Fibroblast of villous mesenchyme (primary cell): Measurements from ENCODE around the gene TRAF6. TPM values are rescaled to one million over a fixed set of nuclear protein-coding genes. Genes with fewer than 3 reads are reported as not detected.
A peak's percentile ranks its signal among the peaks of the same experiment; 100 is the strongest.

Experiments used
- DNase-seq: peaks from one replicate; pipeline ENCODE4 v3.0.0-alpha.2; 2010; ENCODE audit warnings: low read depth
- H3K4me3 ChIP-seq: 2 replicates; pipeline ENCODE4 v1.5.1; 2011; ENCODE audit warnings: low read depth, mild to moderate bottlenecking, low read length
- total RNA-seq: library from RNA; depleted of rRNA; stranded (reverse); fragments of >200 nt; gene quantifications from 2 replicates; pipeline ENCODE4 v1.2.3, GENCODE V29; 2012
- TF ChIP-seq, protein P1 (sequence below): IDR thresholded peaks from 2 replicates; pipeline ENCODE4 v1.5.1; 2012; ENCODE audit warnings: low read depth, mild to moderate bottlenecking, low read length; ENCODE audit not compliant: insufficient read depth

The TRAF6 gene
- total RNA-seq, 1 donor, result 13.4 TPM

DNA sequence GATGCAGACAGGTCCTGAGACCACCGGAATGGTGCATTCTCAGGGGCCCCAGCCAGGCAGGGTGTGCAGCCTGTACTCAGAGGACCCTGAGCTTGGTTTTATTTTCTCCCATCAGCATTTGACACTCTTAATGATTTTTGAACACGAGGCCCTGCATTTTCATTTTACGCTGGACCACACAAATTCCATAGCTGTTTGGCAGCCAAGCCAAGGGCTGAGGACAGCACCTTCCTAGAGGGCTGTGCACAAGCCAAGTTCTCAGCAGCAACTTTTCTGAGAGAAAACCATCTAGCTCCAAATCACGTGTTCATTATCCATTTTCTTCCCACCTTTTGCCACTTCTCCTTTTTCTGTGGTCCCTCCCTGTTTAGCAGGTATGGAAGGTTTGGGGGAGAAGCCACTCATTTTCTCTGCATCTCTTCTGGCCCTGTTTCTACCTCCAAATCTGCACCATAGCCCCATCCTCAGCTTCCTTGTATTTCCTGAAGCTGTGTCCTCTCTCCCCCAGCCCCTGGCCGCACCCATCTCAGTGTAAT is 60.4 kb downstream of the TRAF6 start:
- no peak overlapping the region for H3K4me3 ChIP-seq
- TF ChIP-seq, protein P1, sequence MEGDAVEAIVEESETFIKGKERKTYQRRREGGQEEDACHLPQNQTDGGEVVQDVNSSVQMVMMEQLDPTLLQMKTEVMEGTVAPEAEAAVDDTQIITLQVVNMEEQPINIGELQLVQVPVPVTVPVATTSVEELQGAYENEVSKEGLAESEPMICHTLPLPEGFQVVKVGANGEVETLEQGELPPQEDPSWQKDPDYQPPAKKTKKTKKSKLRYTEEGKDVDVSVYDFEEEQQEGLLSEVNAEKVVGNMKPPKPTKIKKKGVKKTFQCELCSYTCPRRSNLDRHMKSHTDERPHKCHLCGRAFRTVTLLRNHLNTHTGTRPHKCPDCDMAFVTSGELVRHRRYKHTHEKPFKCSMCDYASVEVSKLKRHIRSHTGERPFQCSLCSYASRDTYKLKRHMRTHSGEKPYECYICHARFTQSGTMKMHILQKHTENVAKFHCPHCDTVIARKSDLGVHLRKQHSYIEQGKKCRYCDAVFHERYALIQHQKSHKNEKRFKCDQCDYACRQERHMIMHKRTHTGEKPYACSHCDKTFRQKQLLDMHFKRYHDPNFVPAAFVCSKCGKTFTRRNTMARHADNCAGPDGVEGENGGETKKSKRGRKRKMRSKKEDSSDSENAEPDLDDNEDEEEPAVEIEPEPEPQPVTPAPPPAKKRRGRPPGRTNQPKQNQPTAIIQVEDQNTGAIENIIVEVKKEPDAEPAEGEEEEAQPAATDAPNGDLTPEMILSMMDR, result no peak
- no peak for DNase-seq

DNA sequence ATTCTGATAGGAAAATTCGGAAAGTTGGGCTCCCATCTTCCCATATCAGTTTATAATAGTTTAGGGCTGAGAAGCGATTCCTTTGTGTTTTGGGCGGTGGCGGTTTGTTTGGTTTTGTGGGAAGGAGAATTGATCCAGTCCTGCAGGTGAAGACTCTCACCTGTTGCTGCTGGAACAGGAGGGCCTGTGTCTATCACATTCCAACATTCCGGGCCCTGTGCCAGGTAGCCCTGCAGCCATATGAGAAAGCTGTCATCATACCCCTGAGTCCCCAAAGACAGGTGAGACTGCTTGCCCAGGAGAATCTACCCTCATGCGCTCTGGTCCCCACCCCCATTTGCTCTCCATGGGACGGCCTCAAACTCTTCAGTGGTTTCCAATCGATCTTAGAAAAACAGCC is 62.1 kb downstream of the TRAF6 start:
- H3K4me3 ChIP-seq, result no peak overlapping the region
- TF ChIP-seq, protein P1, result no peak
- DNase-seq, result no peak

DNA sequence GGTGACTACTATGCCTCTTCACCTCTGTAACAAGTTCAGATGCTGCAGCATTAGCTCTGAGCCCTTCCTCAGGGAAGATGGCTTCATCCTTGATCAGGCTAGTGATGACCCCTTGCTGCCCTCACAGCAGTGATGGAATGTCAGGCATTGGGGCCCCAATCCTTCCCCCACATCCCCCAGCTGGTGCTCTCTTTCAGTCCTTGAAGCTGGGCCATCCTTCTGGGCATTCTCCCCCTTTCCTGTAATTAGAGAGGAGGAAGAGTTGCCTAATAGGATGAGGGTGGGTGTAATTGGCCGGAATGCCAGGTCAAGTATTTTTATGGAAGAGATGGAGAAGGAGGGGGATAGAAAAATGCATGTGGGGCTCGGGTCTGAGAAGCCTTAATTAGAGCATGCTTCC is 62.6 kb downstream of the TRAF6 start:
- no peak overlapping the region for H3K4me3 ChIP-seq
- TF ChIP-seq, protein P1, result no peak
- peak; percentile 31 for DNase-seq

DNA sequence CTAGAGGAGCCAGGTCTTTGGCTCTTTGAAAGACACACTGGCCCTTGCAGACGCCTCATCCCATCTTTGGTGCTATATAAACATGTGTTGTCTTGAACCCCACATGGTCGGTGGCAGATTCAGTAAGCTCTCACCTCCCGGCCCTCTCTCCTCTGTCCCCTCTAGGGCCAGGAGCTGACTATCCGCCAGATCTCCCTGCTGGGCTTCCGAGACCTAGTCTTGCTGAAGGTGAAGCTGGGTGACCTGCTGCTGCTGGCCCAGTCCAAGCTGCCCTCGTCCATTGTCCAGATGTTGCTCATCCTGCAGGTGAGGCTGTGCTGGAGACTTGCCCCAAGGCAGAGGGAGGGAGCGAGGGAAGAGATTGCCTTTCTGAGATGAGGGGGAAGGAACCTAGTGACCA is 63.9 kb downstream of the TRAF6 start:
- TF ChIP-seq, protein P1, result no peak
- DNase-seq, result no peak
- no peak overlapping the region for H3K4me3 ChIP-seq

DNA sequence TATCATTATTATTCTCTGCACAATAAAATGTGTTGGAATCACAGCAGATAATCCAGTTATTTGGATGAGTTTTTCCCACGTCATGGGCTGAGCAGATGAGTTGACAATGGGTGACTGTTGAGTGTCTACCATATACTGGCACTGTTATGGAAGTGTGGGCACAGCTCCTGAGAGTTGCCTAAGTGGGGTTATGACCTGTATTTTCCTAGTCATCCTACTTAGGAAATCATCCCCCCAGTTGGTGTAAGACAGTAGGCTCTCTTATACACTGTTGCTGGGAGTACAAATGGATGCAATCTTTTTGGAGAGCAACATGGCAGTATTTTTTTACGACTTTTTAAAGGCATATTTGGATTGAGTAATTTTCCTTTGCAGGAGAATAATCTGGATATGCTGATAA is 66.4 kb downstream of the TRAF6 start:
- TF ChIP-seq, protein P1, result no peak
- H3K4me3 ChIP-seq, result no peak overlapping the region
- DNase-seq, result no peak

DNA sequence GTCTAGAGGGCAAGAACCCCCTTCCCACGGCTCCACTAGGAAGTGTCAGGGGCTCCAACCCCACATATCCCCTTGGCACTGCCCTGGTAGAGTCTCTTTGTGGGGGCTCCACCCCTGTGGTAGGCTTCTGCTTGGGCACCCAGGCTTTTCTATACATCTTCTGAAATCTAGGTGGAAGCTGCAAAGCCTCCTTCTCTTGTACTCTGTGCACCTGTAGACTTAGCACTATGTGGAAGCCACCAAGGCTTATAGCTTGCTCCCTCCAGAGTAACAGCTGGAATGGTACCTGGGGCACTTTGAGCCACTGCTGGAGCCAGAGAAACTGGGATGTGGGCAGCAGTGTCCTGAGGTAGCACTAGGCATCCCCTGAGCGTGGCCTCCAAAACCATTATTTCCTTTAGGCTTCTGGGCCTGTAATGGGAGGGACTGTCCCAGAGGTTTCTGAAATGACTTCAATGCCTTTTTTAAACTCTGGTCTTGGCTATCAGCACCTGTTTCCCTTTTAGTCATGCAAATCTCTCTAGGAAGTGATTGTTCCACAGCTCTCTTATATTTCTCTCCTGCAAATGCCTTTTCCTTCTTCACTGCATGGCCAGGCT is 68.4 kb downstream of the TRAF6 start:
- H3K4me3 ChIP-seq, result no peak overlapping the region
- DNase-seq, result no peak
- TF ChIP-seq, protein P1, result no peak

DNA sequence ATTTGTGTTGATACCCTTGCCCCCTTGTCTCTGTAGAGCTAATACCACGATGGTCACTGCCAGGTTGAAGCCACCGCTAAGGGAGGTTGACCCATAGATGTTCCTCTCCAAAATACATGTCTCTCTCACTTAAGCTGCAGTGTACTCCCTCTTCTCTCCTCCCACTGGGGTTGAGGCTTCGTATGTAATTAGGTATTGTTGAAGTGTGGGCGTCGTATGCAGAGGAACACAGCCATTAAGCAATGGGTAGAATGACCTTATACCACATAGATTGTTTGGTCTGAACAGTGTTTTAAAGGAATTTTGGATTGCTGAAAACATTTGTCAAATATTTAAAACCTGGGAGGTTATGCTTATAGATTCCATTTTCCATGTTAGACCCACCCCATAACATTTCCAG is 71.9 kb downstream of the TRAF6 start:
- H3K4me3 ChIP-seq, result no peak overlapping the region
- TF ChIP-seq, protein P1, result no peak
- DNase-seq, result no peak
